Stimulated activated CD4-positive, alpha-beta T cell treated with anti-CD3 and anti-CD28 coated beads, TNF-alpha, amount 100 ng/mL, for 48 hours (primary cell): ENCODE measurements around the gene CFAP97D1.
"Not testable (repeated sequence)": the region's sequence is repeated elsewhere in the genome, so short reads cannot be mapped to it uniquely, and the experiment has no call there.

Experiments used
- DNase-seq, 3 donors: peaks; one replicate each; pipeline ENCODE4 v3.0.0-alpha.2; 2020; ENCODE audit warnings: low read depth in 3 of 3

CFAP97D1 gene

DNA sequence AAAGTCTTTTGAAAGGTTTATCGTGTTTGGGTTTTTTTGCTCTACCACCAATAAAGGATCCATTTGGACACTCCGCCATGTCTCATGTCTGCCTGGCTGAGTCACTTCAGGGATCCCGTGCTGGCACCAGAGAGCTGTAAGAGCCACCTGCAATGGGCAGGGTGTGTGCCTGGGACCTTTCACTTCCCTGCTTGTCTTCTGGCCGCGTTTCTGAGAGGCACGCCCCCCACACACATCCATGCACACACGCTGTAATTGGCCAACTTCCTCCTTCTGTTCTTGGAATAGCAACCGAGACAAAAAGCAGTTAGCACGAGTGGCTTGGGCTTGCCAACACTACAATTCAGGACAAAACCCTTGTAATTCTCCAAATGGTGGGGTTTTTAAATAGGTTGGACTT is 11.9 kb upstream of the CFAP97D1 start:
- no peak for DNase-seq

DNA sequence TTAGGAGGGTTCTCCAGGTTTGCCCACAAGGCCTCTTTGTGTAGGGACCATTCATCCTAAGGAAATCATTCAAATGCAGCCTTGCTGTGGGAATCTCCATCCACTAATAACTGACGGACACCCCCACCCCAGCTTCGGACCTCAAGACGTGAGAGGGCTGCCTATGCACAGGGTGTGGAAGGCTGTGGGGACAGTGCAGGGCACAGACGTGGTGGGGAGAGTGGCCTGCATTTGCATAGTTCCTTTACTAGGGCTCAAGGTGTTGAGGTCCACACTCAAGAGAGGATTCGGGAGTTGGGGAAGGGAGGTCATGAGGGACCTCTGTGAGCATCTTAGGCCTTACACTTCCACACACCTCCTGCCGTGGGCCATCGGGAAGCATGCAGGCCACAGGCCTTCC is 11.3 kb upstream of the CFAP97D1 start:
- DNase-seq = no peak

DNA sequence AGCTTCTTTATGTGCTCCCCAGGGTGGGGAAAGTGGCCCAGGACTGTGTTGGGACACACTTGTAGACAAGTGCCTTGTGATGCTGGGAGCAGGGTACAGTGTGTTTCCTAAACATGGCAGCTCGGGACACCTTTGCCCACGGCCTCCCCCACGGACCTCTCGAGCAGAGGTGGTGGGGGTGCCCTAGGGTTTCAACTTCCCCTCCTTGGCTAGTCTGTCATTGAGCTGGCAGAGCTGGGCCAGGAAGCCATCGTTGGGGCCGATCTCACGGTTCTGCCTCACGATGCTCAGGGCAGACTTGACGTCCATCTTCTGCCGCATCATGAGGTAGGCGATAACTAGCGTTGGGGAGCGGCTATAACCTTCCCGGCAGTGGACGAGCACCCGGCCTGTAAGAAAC is 10.8 kb upstream of the CFAP97D1 start:
- DNase-seq = no peak

DNA sequence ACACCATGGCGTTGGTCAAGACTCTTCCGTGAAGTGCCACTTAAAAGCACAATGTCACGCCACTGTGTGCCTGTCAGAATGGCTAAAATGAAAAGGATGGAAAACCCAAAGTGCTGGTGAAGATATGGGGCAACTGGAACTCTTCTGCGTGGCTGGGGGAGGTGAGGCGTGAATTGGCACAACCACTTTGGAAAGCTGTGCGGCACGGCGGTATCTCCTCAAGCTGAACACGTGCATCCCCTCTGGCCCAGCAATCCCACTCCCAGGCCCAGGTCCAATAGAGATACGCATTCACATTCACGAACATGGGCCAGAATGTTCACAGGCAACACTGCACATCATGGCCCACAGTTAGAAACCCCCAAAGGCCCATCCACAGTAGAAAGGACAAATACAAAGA is 10.4 kb upstream of the CFAP97D1 start:
- no peak for DNase-seq

DNA sequence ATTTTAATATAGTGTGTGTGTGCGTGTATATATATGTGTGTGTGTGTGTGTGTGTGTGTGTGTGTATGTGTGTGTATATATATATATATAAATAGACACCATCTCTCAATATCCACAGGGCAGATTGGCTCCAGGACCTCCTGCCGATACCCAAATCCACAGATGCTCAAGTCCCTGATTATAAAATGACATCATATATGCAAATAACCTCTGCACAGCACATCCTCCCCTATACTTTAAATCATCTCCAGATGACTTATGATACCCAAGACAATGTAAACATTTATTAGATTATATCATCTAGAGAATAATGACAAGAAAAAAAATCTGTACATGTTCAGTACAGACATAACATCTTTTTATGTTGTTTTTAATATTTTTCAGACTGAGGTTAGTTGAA is 9.3 kb upstream of the CFAP97D1 start:
- no peak for DNase-seq

DNA sequence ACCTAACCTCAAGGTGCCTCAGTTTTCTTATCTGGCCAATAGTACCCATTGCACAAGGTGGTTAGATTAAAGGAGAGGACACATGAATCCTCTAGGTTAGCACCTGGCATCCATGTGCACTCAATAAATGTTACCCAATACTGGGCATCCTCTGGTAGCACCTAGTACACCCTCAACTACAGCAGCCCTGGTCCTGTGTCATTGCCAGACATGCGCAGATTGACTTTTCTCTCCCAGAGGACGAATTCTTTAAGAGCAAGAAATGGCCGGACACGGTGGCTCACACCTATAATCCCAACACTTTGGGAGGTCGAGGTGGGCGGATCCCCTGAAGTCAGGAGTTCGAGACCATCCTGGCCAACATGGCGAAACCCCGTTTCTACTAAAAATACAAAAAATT is 8.8 kb upstream of the CFAP97D1 start:
- no peak for DNase-seq

DNA sequence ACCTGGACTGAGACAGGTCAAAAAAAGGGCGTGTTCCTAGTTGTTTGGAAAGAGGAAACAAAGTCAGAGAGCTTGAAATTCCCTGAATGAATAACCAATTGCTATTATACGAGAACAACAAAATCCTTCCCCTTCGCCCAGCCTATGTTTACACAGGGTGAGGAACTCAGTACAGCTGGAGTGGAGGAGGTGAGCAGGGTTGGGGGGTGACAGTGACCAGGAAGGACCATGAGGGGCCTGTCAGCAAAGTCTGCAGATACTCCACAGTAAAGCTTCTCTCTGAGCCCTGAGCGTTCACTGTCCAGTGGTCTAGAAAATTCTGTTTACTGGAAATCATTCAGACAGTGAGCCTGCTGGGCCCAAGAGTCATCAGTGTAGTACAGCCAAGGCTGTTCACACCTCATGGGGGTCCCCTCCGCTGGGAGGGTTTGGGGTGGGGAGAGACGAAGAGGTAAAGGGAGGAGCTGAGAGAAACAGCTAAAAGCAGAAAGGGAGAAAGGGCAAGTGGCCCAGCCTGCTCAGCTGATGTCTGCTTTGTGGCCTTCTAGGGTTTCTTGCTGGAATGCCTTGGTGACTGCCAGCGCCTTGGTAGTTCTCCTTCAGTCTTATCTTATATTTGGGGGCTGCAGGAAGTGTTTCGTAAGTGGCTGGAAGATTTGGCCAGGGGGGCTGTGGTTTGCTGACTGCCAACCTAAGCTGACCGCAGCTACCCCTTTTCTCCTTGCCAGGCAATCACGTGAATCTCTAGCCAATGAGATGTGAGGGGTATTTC is 7.2 kb upstream of the CFAP97D1 start:
- DNase-seq = no peak

DNA sequence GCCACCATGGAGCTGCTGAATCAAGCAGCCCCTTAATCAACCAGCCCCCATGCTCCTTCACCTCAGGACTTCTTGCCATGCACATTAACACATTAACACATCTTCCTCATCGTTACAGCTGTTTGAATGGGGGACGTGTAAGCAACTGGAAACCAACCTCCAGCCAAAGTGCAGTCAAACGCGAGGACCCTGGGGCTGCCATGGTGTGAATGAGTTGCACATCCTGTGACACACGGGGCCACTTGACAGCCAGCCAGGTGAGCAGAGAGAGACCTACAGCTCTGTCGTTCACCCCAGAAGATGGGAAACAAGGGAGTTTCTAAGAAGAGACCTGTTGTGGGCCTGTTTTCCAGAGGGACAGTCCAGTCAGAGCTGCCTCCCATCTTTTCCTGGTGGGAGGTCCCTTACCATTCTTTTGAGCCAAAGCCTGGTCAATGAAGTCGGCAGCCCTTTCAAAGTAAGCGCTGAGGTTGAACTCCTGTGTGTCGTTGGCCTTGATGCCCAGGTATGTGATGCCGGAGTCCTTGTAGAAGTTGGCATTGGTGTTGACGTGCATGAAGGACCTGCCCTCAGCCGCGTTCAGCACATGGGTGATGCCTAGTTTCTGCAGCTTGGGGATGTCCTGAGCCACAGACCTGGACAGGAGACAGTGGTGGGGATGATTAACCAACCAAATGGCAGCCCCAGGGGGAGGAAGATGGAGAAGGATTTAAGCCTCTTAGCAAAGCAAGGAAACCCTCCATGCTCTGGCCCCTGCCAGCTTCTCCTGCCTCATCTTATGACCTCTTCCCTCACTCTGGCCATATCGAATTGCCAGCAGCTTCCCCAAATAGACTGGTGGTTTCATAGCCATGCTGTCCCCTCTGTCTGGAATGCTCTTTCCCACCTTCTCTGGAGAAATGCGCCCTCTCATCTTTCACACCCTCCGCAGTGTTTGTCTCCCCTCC is 5.7 kb upstream of the CFAP97D1 start:
- DNase-seq = no peak

DNA sequence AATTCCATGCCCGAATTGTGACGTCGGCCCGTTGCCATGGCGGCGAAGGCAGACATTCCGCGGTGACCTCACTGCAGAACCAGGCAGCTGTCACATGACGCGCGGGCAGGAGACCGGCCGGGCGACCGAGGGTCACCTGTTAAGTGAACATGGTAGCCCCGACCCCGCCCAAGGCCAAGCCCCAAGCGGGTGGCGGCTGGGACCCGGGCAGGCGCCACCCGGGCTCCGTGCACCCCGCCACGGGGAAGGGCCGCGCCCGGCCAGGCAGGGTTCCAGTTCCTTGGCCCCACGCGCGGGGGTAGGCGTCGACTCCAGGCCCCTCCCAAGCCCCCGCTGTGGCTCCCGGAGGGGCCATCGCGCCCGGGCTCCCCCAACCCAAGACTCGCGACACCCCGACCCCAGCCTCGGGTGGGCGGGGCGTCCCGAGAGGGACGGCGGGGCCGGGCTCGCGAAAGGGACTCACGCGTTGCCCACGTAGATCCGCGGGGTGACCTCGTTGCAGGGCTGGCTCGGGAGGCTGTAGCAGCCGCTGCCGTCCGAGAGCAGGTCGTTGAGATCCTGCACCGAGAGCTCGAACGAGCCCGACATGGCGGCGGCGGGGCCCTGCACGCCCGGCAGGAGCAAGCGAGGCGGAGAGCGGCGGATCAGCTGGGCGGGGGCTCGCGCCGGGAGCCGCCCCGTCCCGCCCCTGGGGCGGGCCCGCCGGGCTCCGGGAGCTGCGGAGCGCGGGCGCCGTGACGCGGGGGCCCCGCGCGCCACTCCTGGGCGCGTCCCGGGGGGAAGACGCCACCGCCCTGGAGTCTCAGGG is 1.7 kb upstream of the CFAP97D1 start, which contains the start of gene DUSP3:
DUSP3 (minus strand) TSS at position 641 of the 808 bp plus-strand sequence; CDS start at position 588, 53 bp downstream.
- DNase-seq = peak; percentile 47 to 63 (median 50)

DNA sequence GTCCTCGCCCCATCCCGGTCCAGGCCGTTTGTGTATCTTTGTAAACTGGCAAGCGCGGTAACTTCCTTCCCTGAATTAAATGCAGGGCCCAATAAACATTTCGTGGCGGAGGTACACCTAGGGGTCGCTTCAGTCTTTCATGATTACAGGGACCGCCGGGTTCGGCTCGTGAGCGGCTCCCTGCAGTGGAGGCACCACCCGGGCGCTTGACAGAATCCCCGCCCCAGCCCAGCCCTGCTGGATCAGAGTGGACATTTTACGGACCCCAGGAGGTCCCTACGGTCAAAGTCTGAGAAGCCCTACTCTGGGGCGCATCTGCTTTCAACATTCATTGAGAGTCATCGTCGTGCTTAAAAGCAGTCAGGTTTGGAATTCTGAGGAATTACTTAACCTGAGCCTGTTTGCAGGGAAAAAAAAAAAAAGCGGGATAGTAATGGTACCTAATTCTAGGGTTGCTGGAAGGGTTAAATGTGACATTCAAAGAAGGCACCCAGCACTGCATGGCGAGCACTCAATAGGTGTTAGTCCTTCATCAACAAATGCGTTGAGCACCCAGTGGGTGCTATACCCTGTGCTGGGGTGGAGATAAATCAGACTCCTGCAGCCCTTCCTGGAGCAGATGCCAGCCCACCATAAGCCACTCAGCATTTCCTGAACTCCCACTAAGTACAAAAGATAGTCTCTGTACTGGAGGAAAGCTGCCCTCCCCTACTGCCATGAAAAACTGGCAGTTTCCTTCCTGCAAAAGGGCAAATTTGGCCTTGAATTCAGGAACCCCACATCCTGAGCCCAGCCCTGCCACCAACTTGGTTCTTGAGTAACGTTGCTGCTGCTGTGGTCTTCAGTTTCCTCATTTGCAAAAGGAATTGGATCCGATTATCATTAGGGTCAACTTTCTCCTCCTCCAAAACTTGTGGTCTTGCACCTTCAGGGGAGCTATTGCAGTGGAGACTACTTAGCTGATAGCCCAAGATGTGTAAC is 800 bp upstream of the CFAP97D1 start:
- no peak for DNase-seq

DNA sequence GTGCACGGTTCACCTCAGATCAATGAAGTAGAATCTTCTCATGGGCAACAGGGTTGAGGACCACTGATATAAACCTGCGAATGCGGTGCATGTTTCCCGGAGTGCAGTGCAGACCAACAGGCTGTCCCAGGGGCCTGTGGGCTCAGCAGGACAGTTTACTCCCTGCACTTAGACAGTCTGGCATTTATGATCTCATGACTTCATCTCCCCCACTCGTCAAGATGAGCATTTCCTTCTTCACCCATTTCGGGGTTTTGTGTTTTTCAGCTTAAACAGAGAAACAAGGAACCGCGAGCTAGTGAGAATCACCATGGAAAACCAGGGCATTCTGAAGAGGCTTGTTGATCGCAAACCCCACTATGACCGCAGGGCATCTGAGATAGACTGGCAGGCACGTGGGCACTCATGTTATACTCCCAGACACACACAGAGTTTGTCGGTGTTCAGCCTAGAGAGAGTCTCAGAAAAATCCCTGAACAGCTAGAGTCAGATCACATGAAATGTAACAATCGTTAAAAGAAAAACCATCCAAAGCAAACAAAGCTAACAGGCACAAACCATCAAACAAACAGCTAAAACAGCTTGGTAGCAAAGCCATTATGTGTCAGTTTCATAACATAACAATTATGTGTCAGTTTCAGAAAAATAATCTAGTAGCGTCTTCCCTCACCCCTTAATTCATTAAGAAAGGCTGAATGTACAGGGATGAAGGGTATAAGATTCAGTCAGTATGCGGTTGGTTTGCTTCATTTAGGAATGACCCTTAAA is 2.9 kb downstream of the CFAP97D1 start:
- DNase-seq = no peak

DNA sequence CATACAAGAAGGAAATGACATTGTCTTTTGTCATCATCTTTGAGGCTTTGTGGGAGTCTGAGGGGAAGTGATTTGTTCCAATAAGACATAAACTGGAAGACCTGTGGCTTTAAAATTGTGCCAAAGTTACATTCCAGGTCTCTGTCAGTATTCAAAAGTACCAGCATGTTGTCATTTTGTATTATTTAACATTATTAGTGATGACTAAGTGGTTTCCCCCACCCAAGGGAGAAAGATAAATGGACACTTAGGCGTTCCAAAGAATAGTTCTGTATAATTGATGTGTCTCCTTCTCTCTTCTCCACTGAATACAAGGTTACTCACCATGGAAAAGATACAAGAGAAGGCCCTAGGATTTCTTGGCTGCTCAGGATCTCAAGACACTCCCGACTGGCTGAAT is 3.8 kb downstream of the CFAP97D1 start:
- no peak for DNase-seq

DNA sequence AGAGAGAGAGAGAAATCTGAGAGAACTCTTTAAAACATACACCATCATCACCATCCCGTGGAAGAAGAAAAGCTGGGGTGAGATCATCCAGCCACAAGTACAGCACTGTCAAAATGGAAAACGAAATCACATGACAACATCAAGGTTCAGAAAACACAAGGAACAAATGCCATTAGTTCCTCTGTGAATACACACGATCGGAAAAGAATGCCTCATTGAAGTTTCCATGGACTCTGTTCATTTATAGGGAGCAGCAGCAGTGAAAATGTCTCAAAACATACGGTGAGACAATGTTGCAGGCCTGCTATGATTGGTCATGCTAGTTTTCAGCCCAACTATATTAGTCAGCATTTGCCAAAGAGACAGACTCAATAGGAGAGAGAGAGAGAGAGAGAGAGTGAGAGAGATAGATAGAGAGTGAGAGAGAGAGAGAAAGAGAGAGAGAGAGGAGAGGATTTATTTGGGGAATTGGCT is 4.4 kb downstream of the CFAP97D1 start:
- no peak for DNase-seq

DNA sequence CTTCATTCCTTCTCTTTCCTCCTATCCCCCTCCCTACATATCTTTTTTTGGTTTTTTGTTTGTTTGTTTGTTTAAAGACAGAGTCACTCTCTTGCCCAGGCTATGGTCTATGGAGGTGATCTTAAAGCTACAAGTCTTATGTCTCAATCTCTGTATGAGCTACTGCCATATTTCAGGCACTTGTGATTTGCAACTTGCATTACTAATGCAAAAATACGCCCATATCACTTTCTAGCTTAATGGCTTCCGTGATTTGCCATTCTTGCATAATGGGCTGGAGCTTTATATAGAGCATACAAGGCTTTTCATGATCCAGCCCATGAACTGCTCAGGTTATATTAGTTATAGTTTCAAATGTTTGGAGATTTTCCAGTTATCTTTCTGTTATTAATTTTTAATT is 7.5 kb downstream of the CFAP97D1 start:
- no peak for DNase-seq

DNA sequence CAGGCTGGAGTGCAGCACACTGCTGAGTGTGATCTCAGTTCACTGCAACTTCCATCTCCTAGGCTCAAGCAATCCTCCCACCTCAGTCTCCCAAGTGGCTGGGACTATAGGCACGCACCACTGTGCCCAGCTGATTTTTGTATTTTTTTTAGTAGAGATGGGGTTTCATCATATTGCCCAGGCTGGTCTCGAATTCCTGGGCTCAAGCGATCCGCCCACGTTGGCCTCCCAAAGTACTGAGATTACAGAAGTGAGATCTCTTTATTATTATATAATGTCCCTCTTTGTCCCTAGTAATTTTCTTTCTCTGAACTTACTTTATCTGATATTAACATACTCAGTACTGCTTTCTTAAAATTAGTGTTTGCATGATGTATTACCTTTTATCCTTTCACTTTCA is 8.3 kb downstream of the CFAP97D1 start:
- no peak for DNase-seq

DNA sequence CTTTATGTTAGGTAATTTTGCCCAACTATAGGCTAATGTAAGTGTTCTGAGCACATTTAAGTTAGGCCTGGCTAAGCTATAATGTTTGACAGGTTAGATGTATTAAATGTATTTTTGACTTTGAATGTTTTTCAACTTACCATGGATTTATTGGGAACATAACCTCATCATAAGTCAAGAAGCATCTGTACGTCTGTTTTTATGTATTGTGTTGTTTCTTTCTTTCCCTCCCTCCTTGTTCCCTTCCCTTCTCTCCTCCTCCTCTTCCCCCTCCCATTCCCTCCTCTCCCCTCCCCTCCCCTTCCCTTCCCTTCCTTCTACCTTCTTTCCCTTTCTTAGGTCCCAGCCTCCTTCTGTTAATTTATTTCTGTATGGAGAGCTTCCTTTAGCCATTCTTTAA is 9.2 kb downstream of the CFAP97D1 start:
- DNase-seq = no peak

DNA sequence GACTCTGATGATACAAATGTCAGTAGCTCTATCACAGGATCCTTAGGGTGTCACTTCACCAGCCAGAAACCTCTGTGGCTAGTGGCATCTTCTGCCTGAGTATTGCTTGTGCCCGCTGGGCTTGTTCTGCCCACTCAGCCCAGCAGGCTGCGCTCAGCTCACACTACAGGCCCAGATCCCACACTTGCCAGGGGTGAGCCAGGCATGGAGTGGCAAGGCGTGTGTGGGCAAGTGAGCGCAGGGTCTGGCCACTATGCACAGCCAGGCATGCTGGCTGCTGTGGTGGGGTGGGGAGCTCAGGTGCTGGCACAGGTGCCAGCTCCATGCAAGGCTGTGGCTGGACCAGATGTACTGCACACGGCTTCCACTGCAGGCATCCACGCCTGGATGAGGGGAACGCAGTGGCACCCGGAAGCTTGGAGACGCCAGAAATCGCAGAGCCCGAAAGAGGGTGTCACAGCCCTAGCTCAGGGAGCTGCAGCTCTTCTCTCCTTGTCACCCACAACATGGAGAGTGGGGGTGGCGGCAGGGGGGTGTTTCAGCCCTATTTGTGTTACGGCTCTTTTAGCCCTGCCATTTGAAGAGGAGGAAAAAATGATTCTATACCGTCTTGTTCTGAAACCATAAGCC is 10.2 kb downstream of the CFAP97D1 start:
- DNase-seq = no peak

DNA sequence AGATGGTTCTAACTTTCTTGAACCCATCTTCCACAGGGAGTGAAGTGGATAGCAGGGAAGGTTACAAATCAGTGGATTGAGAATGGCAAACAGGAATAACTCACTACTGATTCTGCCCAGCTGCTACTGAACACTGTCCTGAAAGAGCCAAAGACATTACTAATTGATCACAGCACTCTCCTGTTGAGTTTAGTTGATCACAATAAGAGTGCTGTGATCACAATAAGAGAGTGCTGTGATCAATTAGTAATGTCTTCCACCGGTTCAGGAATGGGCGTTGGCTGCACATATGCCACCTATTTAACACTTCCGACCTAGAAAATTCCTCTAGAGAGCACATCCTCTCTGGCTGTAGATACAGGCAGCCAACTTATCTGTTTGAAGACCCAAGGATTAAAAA is 11.4 kb downstream of the CFAP97D1 start:
- DNase-seq = no peak

DNA sequence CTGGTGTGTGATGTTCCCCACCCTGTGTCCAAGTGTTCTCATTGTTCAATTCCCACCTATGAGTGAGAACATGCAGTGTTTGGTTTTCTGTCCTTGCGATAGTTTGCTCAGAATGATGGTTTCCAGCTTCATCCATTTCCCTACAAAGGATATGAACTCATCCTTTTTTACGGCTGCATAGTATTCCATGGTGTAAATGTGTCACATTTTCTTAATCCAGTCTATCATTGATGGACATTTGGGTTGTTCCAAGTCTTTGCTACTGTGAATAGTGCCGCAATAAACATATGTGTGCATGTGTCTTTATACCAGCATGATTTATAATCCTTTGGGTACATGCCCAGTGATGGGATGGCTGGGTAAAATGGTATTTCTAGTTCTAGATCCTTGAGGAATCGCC is 12.4 kb downstream of the CFAP97D1 start:
- DNase-seq = not testable (repeated sequence)
